ENCODE measurements around the gene DNMT3A.
A peak's percentile ranks its signal among the peaks of the same experiment; 100 is the strongest.

Gene DNMT3A

GRCh38 chr2:25304826-25305596 lies 36.7 kb downstream of the DNMT3A start:
- no peak for DNase-seq (ENCODE audit: low read depth)

GRCh38 chr2:25304321-25304720 lies 37.4 kb downstream of the DNMT3A start:
- DNase-seq (ENCODE audit: low read depth): no peak

GRCh38 chr2:25303633-25304236 lies 38.0 kb downstream of the DNMT3A start:
- no peak for DNase-seq (ENCODE audit: low read depth)

- DNase-seq (ENCODE audit: low read depth): no peak
Observed at GRCh38 chr2:25302758-25303375, 38.9 kb downstream of the DNMT3A start.

DNA sequence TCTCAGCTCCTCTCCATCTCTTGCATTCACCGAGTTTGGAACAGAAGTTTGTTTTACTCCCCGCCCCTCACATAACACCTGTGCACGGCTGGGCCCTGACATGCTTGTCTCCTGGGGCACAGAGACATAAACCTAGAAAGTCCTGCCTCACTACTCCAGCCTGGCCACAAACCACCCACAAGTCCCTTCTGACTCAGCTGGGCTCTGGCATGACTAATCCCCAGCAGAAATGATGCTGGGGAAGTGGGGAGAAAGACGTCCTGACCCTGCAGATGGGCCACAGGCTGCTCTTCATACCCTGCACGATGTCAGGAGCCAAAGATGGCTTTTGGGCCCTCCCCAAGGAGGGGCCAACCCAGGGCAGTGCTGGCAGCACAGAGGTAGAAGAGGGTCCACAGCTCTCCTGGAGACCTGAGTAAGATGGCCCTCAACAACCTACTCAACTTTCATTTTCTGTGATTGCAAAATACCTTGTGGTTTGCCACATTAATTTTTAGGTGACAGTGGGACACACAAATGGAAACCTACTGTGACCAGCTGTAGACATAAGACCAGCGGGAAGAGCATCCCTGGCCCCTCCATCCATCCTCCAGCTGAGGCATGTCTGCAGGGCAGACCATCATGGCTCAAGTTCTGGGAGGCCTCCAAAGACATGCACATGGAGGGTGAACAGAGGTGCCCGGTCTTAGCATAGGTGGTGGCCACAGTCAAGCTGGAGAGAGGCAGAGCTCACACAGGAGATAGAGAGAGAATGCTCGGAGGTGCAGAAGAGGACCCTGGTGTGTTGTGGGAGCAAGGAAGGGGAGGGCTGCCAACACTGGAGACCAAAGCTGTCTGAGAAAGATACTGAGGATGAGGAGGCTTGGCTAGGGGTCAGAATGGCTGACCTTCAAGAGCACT lies 40.0 kb downstream of the DNMT3A start:
- DNase-seq (ENCODE audit: low read depth): peak; percentile 44

- no peak for DNase-seq (ENCODE audit: low read depth)
Observed at GRCh38 chr2:25300001-25300400, 41.7 kb downstream of the DNMT3A start.

DNA sequence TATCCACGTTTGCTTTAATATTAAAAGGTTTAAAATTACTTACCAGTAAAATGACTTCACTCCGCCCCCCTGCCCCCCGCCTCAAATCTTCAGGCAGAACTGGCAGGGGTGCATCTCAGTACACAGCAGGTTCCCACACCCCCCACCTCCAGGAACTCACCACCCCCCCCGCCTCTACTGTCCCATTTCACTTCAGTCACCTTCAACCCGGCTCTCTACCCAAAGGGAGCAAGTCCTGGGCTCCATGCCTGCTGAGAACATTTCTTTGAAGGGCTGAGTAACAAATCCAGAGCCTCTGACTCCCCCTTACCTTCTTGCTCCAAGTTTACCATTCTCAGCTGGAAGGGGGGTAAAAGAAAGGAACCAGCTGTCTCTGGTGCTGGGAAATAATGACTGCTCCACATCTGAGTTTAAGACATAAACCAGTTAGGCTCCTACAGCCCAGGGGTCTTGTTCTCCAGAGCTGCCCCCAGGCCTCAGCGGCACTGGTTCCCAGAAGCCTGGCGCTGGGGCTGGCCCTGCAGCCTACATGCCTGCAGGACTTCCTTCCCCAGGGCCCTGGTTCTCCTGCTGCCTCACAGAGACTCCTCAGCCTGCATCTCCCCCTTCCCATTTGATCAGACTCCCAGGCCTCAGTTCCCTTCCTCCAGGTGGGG lies 42.8 kb downstream of the DNMT3A start:
- no peak for DNase-seq (ENCODE audit: low read depth)

GRCh38 chr2:25297738-25298137 lies 44.0 kb downstream of the DNMT3A start:
- DNase-seq (ENCODE audit: low read depth): no peak

GRCh38 chr2:25295621-25296020 lies 46.1 kb downstream of the DNMT3A start:
- DNase-seq (ENCODE audit: low read depth): no peak

GRCh38 chr2:25294573-25295462 lies 46.9 kb downstream of the DNMT3A start:
- DNase-seq (ENCODE audit: low read depth): peak; percentile 68

DNA sequence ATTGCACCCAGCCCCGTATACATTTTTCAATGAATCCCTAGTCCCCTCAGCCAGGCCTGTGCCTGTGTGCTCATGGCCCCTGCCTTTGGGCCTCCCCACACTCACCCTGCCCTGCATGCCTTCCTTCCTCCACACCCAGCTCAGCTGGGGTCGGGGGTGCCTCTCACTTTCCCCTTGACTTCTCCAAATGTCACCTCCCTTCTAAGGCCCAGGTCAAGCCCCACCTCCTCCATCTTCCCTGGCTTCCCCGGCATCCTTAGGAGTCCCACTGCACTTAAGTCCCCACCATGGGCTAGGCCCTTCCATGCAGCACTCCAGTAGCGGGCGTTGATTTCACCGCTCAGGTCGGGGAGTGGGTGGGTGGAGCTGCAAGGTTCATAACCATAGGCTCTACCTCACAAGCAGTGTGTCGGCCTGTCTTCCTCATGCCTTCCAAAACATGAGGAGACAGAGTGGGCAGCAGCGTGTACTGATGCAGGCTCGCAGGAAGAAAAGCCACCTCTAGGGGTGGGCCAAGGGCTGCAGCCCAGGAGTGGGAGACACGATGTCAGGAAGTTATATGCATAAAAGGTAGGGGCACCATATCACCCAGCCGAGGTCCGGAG lies 47.7 kb downstream of the DNMT3A start:
- DNase-seq (ENCODE audit: low read depth): no peak

- no peak for DNase-seq (ENCODE audit: low read depth)
Observed at GRCh38 chr2:25293145-25293544, 48.6 kb downstream of the DNMT3A start.

DNA sequence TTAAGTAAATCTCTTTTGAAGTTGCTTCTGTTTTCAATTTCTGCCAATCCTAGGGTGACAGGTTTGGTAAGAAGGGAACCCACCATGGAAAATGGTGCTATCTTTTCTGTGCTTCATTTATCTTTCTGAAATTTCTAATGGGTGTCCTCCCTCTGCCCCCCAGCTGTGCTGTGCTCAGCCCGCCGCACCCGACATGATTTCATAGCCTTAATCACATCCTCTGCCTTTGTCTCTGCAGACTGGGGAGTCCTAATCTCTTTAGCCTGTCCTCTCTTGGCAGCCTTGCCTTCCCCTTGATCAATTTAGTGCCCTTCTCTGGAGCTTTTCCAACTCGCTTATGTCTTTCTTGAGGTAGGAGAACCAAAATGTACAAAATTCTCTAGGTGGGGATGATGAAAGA lies 49.3 kb downstream of the DNMT3A start:
- no peak for DNase-seq (ENCODE audit: low read depth)

DNA sequence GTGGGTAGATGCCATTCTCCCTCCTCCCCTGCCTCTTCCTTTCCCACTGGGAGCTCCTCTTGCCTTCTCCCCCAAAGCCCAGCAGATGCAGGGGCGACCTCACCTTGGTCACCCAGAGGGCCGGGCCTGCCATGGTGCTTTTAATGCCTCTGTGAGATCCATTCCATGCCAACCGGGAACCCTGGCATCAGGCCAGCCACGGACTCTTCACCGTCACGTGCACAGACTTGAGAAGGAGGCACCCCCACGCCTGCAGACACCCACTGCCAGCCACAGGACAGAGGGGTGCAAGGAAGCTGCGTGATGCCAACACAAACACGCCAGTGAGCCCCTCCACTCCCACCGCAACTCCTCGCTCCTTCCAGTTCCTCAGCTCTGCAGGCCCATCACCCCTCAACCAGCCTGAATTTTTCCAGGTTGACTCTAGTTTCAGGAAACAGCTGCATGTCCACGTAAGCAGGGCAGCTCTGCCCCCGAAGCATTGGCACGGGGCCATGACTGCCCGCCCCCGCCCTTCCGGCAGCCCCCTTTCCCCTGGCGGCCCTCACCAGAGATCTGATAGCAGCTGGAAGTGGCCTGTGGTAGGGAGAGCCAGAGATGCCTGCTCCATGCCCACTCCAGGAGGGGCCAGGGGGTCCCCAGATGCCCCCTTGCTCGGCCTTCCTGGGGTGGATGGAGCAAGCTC lies 50.8 kb downstream of the DNMT3A start:
- DNase-seq (ENCODE audit: low read depth): no peak

DNA sequence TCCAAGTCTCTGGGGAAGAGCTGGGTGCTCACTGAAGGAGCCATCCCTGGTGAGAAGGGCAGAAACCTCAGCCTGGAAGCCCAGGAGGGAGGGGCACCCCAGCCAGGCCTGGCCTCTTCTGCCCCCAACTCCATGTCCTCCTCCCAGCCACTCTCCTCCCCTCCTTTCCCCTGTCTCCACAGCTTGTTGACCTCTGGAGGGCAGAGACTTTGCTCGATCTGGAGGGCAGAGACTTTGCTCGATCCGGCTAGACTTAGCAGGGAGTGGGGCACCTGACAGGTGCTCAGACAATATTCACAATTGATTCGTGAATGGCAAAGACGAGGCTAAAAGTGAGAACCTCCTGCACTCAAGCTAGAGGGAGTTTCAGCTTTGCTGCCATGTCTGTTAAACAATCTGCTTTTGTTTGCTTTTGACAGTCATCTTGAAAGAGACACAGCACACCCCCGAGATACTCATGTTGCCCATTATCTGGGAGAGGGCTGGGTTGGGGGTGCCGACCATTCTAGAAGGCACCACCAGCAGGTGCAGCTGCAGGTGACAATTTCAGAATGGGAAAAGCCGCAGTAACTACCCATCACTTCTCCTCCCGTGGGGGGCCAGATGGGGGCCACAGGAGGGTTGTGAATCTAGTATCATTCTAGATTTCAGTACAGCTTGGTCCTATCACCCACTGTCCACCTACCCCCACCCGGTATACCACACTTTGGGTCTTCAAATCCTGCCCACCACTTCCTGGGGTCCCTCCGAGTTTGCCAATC lies 54.8 kb downstream of the DNMT3A start:
- DNase-seq (ENCODE audit: low read depth): no peak

GRCh38 chr2:25286025-25286400 lies 55.7 kb downstream of the DNMT3A start:
- DNase-seq (ENCODE audit: low read depth): peak; percentile 67

DNA sequence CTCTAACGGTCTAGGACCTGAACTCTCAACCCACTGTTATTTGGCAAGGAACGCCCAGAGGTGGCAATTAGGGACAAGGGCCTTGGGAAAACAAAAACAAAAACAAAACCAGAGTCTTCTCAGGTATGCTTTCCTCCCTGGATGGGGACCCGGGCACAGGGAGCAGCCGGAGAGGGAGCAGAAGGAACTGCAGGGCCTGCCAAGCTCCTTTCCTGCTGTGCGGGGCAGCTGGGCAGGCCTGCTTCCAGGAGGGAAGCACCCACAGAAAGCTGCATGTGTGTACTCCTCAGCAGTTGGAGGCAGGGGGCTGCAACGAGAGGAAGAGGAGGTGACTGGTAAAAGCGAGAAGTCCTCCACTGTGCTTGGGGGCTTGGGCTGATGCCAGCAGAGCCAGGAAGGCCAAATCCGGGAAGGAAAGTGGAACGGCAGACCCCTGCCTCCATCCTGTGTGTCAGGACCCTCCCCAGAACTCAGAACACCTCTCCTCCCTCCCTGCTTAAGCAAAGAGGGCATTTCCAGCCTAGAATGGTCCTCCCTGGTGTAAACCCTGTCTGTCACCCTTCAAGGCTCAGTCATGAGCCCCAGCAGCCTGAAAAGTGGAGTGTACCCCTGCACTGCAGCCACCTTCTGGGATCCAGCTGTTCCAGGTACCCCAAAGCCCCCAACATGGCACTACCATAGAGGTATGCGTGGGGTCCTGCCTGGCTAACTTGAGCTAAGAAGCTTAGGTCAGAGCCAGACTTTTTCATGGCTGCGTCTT lies 56.3 kb downstream of the DNMT3A start:
- DNase-seq (ENCODE audit: low read depth): no peak

GRCh38 chr2:25284756-25285155 lies 57.0 kb downstream of the DNMT3A start:
- no peak for DNase-seq (ENCODE audit: low read depth)
